K562 (cell line): Measurements from ENCODE around the gene TRMT2A. TPM values are rescaled to one million over a fixed set of nuclear protein-coding genes. Genes with fewer than 3 reads are reported as not detected.
A peak's percentile ranks its signal among the peaks of the same experiment; 100 is the strongest.

Experiments
- ATAC-seq: fragments of 200-7000 bp; cut with Tn5 transposase; 3 replicates; pipeline ENCODE4 v1.9.1; 2020; ENCODE audit warnings: moderate library complexity
- BruUV-seq: library from RNA; stranded (reverse); fragments of 400-500 nt; replicated peaks from 2 replicates; lab custom pipeline; 2021; lab: Mats Ljungman, UMichigan
- CTCF ChIA-PET: fragments of 300-600 bp; formaldehyde crosslinking; extraction: SDS; loops from one replicate; lab custom pipeline; 2021; ENCODE audit warnings: low intra/inter-chr PET ratio; lab: Yijun Ruan, JAX
- POLR2A ChIA-PET: fragments of 300-600, 350-650 bp; sonication (Branson Sonifier 250); formaldehyde crosslinking; extraction: SDS; loops from one replicate; lab custom pipeline; 2021; ENCODE audit warnings: antibody characterized with exemption, inconsistent platforms; lab: Yijun Ruan, JAX
- DNase-seq, 4 experiments: peaks; one replicate each; pipeline versions ENCODE4 v3.0.0 to v3.0.0-alpha.2; 2011 to 2018; ENCODE audit warnings: low spot score in 3 of 4, mixed read lengths in 3 of 4; ENCODE audit errors: extremely low read depth in 1 of 4
- FAIRE-seq: peaks from 2 replicates; lab custom pipeline; 2011; peaks lifted over from hg19 to GRCh38; lab: Jason Lieb, UNC
- H2AFZ ChIP-seq: 2 replicates; pipeline ENCODE4 v1.6.0; 2011; ENCODE audit warnings: low read depth, low read length, control low read depth, inconsistent platforms
- H3K27ac ChIP-seq: fragments of 200-600 bp; 3 replicates; pipeline ENCODE4 v1.8.0; 2011; ENCODE audit warnings: low read depth, mild to moderate bottlenecking, control low read depth, inconsistent platforms, low read length, moderate library complexity, mixed read lengths; ENCODE audit errors: extremely low read depth
- H3K27me3 ChIP-seq, 2 experiments: fragments of 300-600 bp in 1 of 2; 2 replicates in 1 of 2; 3 replicates in 1 of 2; pipeline versions ENCODE4 v1.6.0 to v1.8.0; 2011; ENCODE audit warnings: inconsistent platforms in 2 of 2, low read length in 2 of 2, mild to moderate bottlenecking in 1 of 2, mixed read lengths in 1 of 2, moderate library complexity in 1 of 2; ENCODE audit not compliant: control insufficient read depth in 2 of 2, insufficient read depth in 2 of 2
- H3K36me3 ChIP-seq: fragments of 300-600 bp; 3 replicates; pipeline ENCODE4 v1.8.0; 2011; ENCODE audit warnings: mild to moderate bottlenecking, low read length, inconsistent platforms; ENCODE audit not compliant: control insufficient read depth, insufficient read depth
- H3K4me1 ChIP-seq, 2 experiments: fragments of 200-600 bp in 1 of 2; replicated peaks in 1 of 2; 2 replicates in 1 of 2; 3 replicates in 1 of 2; pipeline versions ENCODE4 v1.5.1 to v1.8.0; 2011; ENCODE audit warnings: inconsistent platforms in 2 of 2, low read length in 2 of 2, mild to moderate bottlenecking in 1 of 2, mixed read lengths in 1 of 2, moderate library complexity in 1 of 2; ENCODE audit not compliant: control insufficient read depth in 2 of 2, insufficient read depth in 2 of 2
- H3K4me2 ChIP-seq: 2 replicates; pipeline ENCODE4 v1.6.1; 2011; ENCODE audit warnings: low read length, control low read depth, inconsistent platforms, mixed read lengths; ENCODE audit not compliant: insufficient read depth
- H3K4me3 ChIP-seq: fragments of 200-600 bp; sonication (generic), shearing (Covaris generic); 2 replicates; pipeline ENCODE4 v1.5.1; 2016; ENCODE audit warnings: control low read depth, inconsistent platforms
- H3K79me2 ChIP-seq: fragments of 200-600 bp; 3 replicates; pipeline ENCODE4 v1.8.0; 2011; ENCODE audit warnings: low read length, inconsistent platforms; ENCODE audit not compliant: control insufficient read depth, insufficient read depth
- H3K9ac ChIP-seq, 2 experiments: 2 replicates each; pipeline versions ENCODE4 v1.6.0 to v1.6.1; 2011; ENCODE audit warnings: low read depth in 2 of 2, low read length in 2 of 2, control low read depth in 1 of 2, inconsistent platforms in 1 of 2, mild to moderate bottlenecking in 1 of 2, mixed read lengths in 1 of 2; ENCODE audit not compliant: insufficient read depth in 1 of 2
- H3K9me1 ChIP-seq: one replicate; pipeline ENCODE4 v1.6.0; 2011; ENCODE audit warnings: inconsistent platforms, mild to moderate bottlenecking, low read length, moderate library complexity; ENCODE audit not compliant: control insufficient read depth, insufficient read depth
- H3K9me3 ChIP-seq: replicated peaks from 2 replicates; pipeline ENCODE4 v1.5.1; 2011; ENCODE audit warnings: low read depth, low read length, inconsistent platforms; ENCODE audit not compliant: control insufficient read depth, insufficient read depth
- H4K20me1 ChIP-seq: replicated peaks from 2 replicates; pipeline ENCODE4 v1.6.1; 2011; ENCODE audit warnings: low read length, inconsistent platforms, mixed read lengths; ENCODE audit not compliant: control insufficient read depth, insufficient read depth
- BCOR ChIP-seq: fragments of 450-650 bp; IDR thresholded peaks from 2 replicates; pipeline ENCODE4 v1.6.1; 2016
- BRCA1 ChIP-seq, 2 experiments: fragments of 450-650 bp in 1 of 2; sonication (generic) in 1 of 2; formaldehyde crosslinking in 1 of 2; IDR thresholded peaks; 2 replicates each; pipeline versions ENCODE4 v1.5.0 to v1.6.1; 2017 to 2020; ENCODE audit warnings: mild to moderate bottlenecking in 1 of 2, missing genetic modification reagents in 1 of 2
- CBFA2T3 ChIP-seq: fragments of 450-650 bp; IDR thresholded peaks from 2 replicates; pipeline ENCODE4 v1.6.1; 2017
- ERF ChIP-seq: fragments of 450-650 bp; formaldehyde crosslinking; IDR thresholded peaks from 2 replicates; pipeline ENCODE4 v1.4.0; 2020; ENCODE audit warnings: mild to moderate bottlenecking, mixed read lengths
- ETS2 ChIP-seq: IDR thresholded peaks from 2 replicates; pipeline ENCODE4 v1.6.1; 2016; ENCODE audit warnings: borderline replicate concordance, missing genetic modification characterization, mild to moderate bottlenecking, moderate library complexity, missing compliant biosample characterization; ENCODE audit not compliant: poor library complexity, severe bottlenecking
- FOXA1 ChIP-seq: fragments of 450-650 bp; IDR thresholded peaks from 2 replicates; pipeline ENCODE4 v1.6.1; 2016; ENCODE audit warnings: mild to moderate bottlenecking, borderline replicate concordance
- FOXO4 ChIP-seq: fragments of 450-650 bp; formaldehyde crosslinking; IDR thresholded peaks from 2 replicates; pipeline ENCODE4 v1.4.0; 2020; ENCODE audit warnings: mild to moderate bottlenecking, moderate library complexity
- JUN ChIP-seq, 2 experiments: sonication (generic) in 1 of 2; formaldehyde crosslinking in 1 of 2; IDR thresholded peaks; 2 replicates each; pipeline versions ENCODE4 v1.6.1 to v1.8.0; 2012 to 2022; ENCODE audit warnings: borderline replicate concordance in 2 of 2, mild to moderate bottlenecking in 2 of 2, improper control_type of control experiment in 1 of 2, low read depth in 1 of 2, low read length in 1 of 2, missing genetic modification reagents in 1 of 2
- PHB ChIP-seq: fragments of 250-450 bp; sonication (Bioruptor Pico); IDR thresholded peaks from 2 replicates; pipeline ENCODE4 v1.5.0; 2021
- PYGO2 ChIP-seq: fragments of 450-650 bp; IDR thresholded peaks from 2 replicates; pipeline ENCODE4 v1.6.1; 2016; ENCODE audit warnings: mild to moderate bottlenecking, missing genetic modification characterization, moderate library complexity, missing compliant biosample characterization
- SP2 ChIP-seq: IDR thresholded peaks from 2 replicates; pipeline ENCODE4 v1.6.1; 2011; ENCODE audit warnings: mild to moderate bottlenecking, low read depth, low read length, moderate library complexity; ENCODE audit not compliant: poor library complexity, severe bottlenecking; ENCODE audit errors: extremely low read depth
- ZNF124 ChIP-seq: sonication (generic); formaldehyde crosslinking; IDR thresholded peaks from 2 replicates; pipeline ENCODE4 v1.8.1; 2022; ENCODE audit warnings: missing genetic modification reagents
- WGBS: fragments of 100-300 bp; shearing (Covaris generic); methylation state at CpG from one replicate; pipeline ENCODE4 v1.1.6; 2016; ENCODE audit warnings: low coverage, mixed read lengths; ENCODE audit not compliant: insufficient coverage; ENCODE audit errors: missing lambda C conversion rate; 5-methylcytosine and 5-hydroxymethylcytosine counted together
- in situ Hi-C: fragments of 300-500 bp; cut with MboI; formaldehyde crosslinking; loops from 4 replicates; pipeline ENCODE4 v1.15.0; 2018; ENCODE audit warnings: inconsistent platforms, mixed read lengths
- intact Hi-C: fragments of 100-400 bp; cut with micrococcal nuclease; formaldehyde crosslinking; loops from 2 replicates; pipeline ENCODE4 v1.14.2; 2022
- polyA plus RNA-seq, 8 experiments: library from polyadenylated mRNA; depleted of rRNA in 4 of 8; stranded (reverse) in 5 of 8; unstranded in 3 of 8; fragments of >200 nt; fragmentation: Nextera tagmentation in 2 of 8; fragmentation: Illumina TruSeq in 1 of 8; extraction: Ambion mirVana in 2 of 8; extraction: Trizol in 1 of 8; gene quantifications; 2 replicates each; pipeline versions ENCODE4 v1.2.1 to v1.2.3, GENCODE V29; 2011 to 2014; ENCODE audit warnings: inconsistent platforms in 1 of 8, missing spikeins in 1 of 8
- total RNA-seq, 7 experiments: library from RNA; depleted of rRNA in 6 of 7; stranded (reverse); fragments of >200 nt in 6 of 7; fragmentation: Illumina TruSeq in 2 of 7; extraction: Trizol in 2 of 7; gene quantifications; 2 replicates each; pipeline versions ENCODE4 v1.2.1 to v1.2.3, GENCODE V29; 2011 to 2021; ENCODE audit warnings: low replicate concordance in 1 of 7
- TF ChIP-seq, protein P1 (sequence below), 3 experiments: IDR thresholded peaks in 2 of 3; conservative IDR thresholded peaks in 1 of 3; 2 replicates each; pipeline ENCODE4 v1.5.1; 2011 to 2012; ENCODE audit warnings: low read length in 3 of 3, mild to moderate bottlenecking in 3 of 3, control low read depth in 2 of 3, improper control_type of control experiment in 1 of 3, inconsistent platforms in 1 of 3, low read depth in 1 of 3, mixed read lengths in 1 of 3, moderate library complexity in 1 of 3; ENCODE audit not compliant: insufficient read depth in 2 of 3

Gene TRMT2A
- total and polyA plus RNA-seq, 9 of the 15 experiments (the other 6 are each of a cell fraction or from before 2014, with no cell fraction given): 1.6 to 265 (median 140) TPM

- TF ChIP-seq JUN (IDR thresholded peaks at IDR 0.05; ENCODE audit: borderline replicate concordance, low read depth, low read length): no peak
- no peak for TF ChIP-seq JUN (CRISPR knock-in tag; IDR thresholded peaks at IDR 0.05; ENCODE audit: borderline replicate concordance)
- TF ChIP-seq, protein P1, sequence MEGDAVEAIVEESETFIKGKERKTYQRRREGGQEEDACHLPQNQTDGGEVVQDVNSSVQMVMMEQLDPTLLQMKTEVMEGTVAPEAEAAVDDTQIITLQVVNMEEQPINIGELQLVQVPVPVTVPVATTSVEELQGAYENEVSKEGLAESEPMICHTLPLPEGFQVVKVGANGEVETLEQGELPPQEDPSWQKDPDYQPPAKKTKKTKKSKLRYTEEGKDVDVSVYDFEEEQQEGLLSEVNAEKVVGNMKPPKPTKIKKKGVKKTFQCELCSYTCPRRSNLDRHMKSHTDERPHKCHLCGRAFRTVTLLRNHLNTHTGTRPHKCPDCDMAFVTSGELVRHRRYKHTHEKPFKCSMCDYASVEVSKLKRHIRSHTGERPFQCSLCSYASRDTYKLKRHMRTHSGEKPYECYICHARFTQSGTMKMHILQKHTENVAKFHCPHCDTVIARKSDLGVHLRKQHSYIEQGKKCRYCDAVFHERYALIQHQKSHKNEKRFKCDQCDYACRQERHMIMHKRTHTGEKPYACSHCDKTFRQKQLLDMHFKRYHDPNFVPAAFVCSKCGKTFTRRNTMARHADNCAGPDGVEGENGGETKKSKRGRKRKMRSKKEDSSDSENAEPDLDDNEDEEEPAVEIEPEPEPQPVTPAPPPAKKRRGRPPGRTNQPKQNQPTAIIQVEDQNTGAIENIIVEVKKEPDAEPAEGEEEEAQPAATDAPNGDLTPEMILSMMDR (IDR thresholded peaks at IDR 0.05 in 2 of 3, conservative IDR thresholded peaks at IDR 0.05 in 1 of 3; ENCODE audit: insufficient read depth in 2 of 3, low read depth in 1 of 3, low read length in 3 of 3): peak; percentile 49 to 63 (median 52)
Observed at GRCh38 chr22:20154602-20155187, 37.7 kb upstream of the TRMT2A start (continued).

DNA sequence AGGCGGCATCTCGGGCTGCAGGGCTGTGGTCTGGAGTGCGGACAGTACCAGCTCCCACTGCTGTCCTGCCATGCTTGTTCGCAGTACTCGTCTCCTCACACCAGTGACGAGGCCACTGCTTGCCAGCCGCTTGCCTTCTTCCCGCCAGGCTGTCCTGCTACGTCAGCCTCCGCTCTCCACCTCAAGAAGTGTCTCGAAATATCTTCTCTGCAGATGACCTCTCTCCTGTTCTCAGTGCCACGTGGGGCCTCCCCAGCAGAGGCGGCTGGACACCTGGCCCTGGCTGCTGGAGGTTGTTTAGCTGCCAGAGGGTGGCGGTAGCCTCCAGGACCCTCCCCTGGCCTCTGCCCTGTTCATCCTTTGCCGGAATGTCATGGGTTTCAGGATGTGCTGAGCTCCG lies 36.9 kb upstream of the TRMT2A start:
- Histone ChIP-seq H3K27ac (no peak overlapping the region), H3K4me3 (no peak overlapping the region), H3K4me1 (peaks cover 0 to 78% of the 10 kb centered on the region in 2 experiments; a peak in 2 of 5 replicates), H3K9me3 (no peaks in the 10 kb centered on the region), H3K79me2 (no peaks in the 10 kb centered on the region), H3K4me2 (no peak overlapping the region), H3K9me1 (no peaks in the 10 kb centered on the region), H4K20me1 (peaks cover 45% of the 10 kb centered on the region), H2AFZ (no peak overlapping the region), H3K36me3 (no peaks in the 10 kb centered on the region), H3K27me3 (peaks cover 23 to 62% of the 10 kb centered on the region in 2 experiments; a peak in 4 of 5 replicates), H3K9ac (peak overlapping the region in 1 of 2 experiments; percentile 73; a peak in 2 of 4 replicates)
- CTCF ChIA-PET: interaction anchor here (0.6 to 1.0 kb wide), 4 partner anchors 115 to 303 kb away, joined by 3 to 4 read pairs (median 3); no protein-coding TSS in a partner anchor
- ATAC-seq (peak; percentile 48), DNase-seq (peak in 3 of 4 experiments; percentile 61 to 68 (median 61)), FAIRE-seq (peak; percentile 57)
- 28% methylated on average over 16 of the region's 16 CpGs for WGBS
- POLR2A ChIA-PET: interaction anchor here (0.7 to 1.6 kb wide), 10 partner anchors 10 to 250 kb away, joined by 3 to 7 read pairs (median 3); no protein-coding TSS in a partner anchor
- in situ Hi-C loops (loop anchor here (25.0 kb wide), 1 partner anchor 533 kb away; no protein-coding TSS in a partner anchor), intact Hi-C loops (loop anchor here (10.0 kb wide), 1 partner anchor 261 kb away; no protein-coding TSS in a partner anchor)
- BruUV-seq: no TSS peak
- TF ChIP-seq BRCA1 (IDR thresholded peaks at IDR 0.05): no peak
- TF ChIP-seq BRCA1 (CRISPR knock-in tag; IDR thresholded peaks at IDR 0.05): 0 out of 2 replicates have a peak, but pooled peaks have one; percentile 7
- no peak for TF ChIP-seq PYGO2 (tag)
- no peak for TF ChIP-seq SP2
- no peak for TF ChIP-seq FOXO4 (CRISPR knock-in tag)
- TF ChIP-seq BCOR: no peak
- TF ChIP-seq FOXA1: no peak
- no peak for TF ChIP-seq ETS2 (tag)
- 0 out of 2 replicates have a peak, but pooled peaks have one; percentile 9 for TF ChIP-seq ZNF124
- TF ChIP-seq PHB (CRISPR knock-in tag): no peak
- no peak for TF ChIP-seq ERF
- TF ChIP-seq, protein P1 (IDR thresholded peaks at IDR 0.05 in 2 of 3, conservative IDR thresholded peaks at IDR 0.05 in 1 of 3; ENCODE audit: insufficient read depth in 2 of 3, low read depth in 1 of 3, low read length in 3 of 3): peak; percentile 56 to 73 (median 64)
- no peak for TF ChIP-seq CBFA2T3
